Lower leg skin (tissue), 4 donors: ENCODE measurements around the gene STPG1. TPM values are rescaled to one million over a fixed set of nuclear protein-coding genes. Genes with fewer than 3 reads are reported as not detected.

ENCODE experiments used
- DNase-seq, 2 donors: peaks; one replicate each; pipeline ENCODE4 v3.0.0-alpha.2; 2019; ENCODE audit warnings: low spot score in 2 of 2
- H3K4me3 ChIP-seq: fragments of 200-600 bp; sonication (generic); 2 replicates; pipeline ENCODE4 v1.5.1; 2017; ENCODE audit warnings: mild to moderate bottlenecking, low read depth; ENCODE audit not compliant: poor library complexity, severe bottlenecking
- POLR2A ChIP-seq, 2 donors: fragments of 450-650 bp; IDR thresholded peaks; one replicate each; pipeline ENCODE4 v1.6.1; 2016 to 2017; ENCODE audit warnings: antibody characterized with exemption in 2 of 2, mild to moderate bottlenecking in 1 of 2, moderate library complexity in 1 of 2
- WGBS, 2 donors: methylation state at CpG; one replicate each; pipeline ENCODE4 v1.1.5; 2018; 5-methylcytosine and 5-hydroxymethylcytosine counted together
- intact Hi-C: fragments of 100-400 bp; cut with DNase I; formaldehyde crosslinking; loops from one replicate; pipeline ENCODE4 v1.15.0; 2023; ENCODE audit warnings: low total_unique reads
- total RNA-seq, 4 donors: library from RNA; depleted of rRNA; stranded (reverse); fragments of >200 nt; gene quantifications; one replicate each; pipeline ENCODE4 v1.1.0, GENCODE V29; 2016
- TF ChIP-seq, protein P1 (sequence below), 3 donors: fragments of 450-650 bp; IDR thresholded peaks; one replicate each; pipeline ENCODE4 v1.5.1; 2016; ENCODE audit warnings: antibody characterized with exemption in 3 of 3, mild to moderate bottlenecking in 3 of 3, moderate library complexity in 2 of 3

The STPG1 gene
- total RNA-seq, 4 donors from 2014 or later = 3.6 to 8.5 (median 6.4) TPM

DNA sequence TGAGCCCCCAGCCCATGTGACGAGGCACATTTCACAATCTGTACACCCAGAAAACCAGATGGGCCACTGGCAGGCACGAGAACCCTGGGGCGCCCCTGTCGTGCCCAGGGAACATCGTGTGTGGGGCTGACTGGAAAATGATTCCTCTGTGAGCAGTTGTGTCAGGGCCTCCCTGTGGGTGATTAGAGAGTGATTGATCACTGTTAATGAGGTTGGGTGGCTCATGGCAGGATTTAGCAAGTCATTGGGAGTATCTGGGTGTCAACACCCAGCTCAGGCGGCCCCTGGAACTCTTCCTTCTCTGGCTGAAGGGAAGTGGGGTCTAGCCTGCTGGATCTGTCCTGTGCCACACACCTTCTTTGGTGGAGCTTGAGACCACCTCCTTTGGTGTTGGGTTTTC, 88.7 kb downstream of the STPG1 start:
- 64 to 73% methylated on average over 5 to 6 of the region's 6 CpGs for WGBS, 2 donors
- intact Hi-C loops = loop anchor here (10.0 kb wide), 1 partner anchor 120 kb away; no protein-coding TSS in a partner anchor
- DNase-seq = no peak
- no peak overlapping the region for H3K4me3 ChIP-seq
- TF ChIP-seq, protein P1, sequence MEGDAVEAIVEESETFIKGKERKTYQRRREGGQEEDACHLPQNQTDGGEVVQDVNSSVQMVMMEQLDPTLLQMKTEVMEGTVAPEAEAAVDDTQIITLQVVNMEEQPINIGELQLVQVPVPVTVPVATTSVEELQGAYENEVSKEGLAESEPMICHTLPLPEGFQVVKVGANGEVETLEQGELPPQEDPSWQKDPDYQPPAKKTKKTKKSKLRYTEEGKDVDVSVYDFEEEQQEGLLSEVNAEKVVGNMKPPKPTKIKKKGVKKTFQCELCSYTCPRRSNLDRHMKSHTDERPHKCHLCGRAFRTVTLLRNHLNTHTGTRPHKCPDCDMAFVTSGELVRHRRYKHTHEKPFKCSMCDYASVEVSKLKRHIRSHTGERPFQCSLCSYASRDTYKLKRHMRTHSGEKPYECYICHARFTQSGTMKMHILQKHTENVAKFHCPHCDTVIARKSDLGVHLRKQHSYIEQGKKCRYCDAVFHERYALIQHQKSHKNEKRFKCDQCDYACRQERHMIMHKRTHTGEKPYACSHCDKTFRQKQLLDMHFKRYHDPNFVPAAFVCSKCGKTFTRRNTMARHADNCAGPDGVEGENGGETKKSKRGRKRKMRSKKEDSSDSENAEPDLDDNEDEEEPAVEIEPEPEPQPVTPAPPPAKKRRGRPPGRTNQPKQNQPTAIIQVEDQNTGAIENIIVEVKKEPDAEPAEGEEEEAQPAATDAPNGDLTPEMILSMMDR (IDR thresholded peaks at IDR 0.05) = no peak
- no peak for TF ChIP-seq POLR2A (IDR thresholded peaks at IDR 0.05)

DNA sequence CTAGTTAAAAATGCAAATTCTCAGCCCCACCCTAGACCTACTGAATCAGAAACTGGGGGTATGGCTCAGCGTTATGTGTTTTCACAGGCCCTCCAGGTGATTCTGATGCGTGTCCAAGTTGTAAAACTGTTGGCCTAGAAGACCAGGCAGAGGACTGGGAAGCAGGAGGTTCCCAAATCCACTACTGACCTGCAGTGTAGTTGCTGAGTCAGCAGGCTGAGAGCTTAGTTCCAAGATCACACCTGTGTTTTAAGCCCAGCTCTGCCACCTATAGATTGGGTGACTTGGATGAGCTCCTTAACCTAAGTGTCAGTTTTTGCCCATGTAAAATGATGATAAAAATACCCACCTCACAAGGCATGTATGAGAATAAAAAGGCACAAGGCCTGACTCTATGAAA, 90.3 kb downstream of the STPG1 start:
- TF ChIP-seq, protein P1 (IDR thresholded peaks at IDR 0.05) = no peak
- no peak for TF ChIP-seq POLR2A (IDR thresholded peaks at IDR 0.05)
- WGBS, 2 donors = 60 to 74% methylated on average over 2 of the region's 2 CpGs
- intact Hi-C loops = loop anchor here (10.0 kb wide), 1 partner anchor 118 kb away; no protein-coding TSS in a partner anchor
- no peak for DNase-seq
- H3K4me3 ChIP-seq = no peak overlapping the region

DNA sequence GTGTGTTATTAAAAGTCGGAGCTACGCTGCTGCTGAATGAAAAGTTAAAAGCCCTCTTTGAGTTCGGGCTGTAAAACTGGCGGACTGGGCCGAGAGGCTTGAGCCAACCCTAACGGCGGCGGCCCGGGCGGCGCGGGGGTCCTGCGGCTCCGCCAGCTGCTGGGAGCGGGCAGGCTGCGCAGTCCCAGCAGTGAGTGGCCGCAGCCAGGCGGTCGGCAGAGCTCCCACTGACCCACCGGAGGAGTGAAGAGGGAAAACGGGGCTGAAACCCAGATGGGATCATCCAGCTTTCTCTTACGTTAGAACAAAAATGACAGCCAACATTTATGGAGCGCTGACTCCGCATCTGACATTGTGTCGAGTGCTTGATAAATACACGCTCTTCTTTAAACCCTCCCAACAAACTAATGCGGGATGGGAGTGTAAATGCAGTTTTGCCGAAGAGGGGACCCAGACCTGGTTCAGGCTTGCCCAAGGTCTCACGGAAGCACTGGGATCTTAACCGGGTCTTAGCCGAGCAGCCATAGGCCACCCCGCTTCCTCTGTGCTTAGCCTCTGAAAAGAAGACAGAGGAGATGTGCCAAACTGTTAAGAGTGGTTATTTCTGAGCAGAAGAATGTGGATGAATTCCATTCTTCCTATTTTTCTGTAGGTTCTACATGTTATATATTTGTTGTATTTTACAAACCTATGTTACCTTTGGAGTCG, 91.0 kb downstream of the STPG1 start:
- H3K4me3 ChIP-seq = no peak overlapping the region
- no peak for DNase-seq
- TF ChIP-seq, protein P1 (IDR thresholded peaks at IDR 0.05) = no peak
- no peak for TF ChIP-seq POLR2A (IDR thresholded peaks at IDR 0.05)
- intact Hi-C loops = loop anchor here (10.0 kb wide), 1 partner anchor 118 kb away; no protein-coding TSS in a partner anchor
- WGBS, 2 donors = 13 to 21% methylated on average over 33 of the region's 33 CpGs

DNA sequence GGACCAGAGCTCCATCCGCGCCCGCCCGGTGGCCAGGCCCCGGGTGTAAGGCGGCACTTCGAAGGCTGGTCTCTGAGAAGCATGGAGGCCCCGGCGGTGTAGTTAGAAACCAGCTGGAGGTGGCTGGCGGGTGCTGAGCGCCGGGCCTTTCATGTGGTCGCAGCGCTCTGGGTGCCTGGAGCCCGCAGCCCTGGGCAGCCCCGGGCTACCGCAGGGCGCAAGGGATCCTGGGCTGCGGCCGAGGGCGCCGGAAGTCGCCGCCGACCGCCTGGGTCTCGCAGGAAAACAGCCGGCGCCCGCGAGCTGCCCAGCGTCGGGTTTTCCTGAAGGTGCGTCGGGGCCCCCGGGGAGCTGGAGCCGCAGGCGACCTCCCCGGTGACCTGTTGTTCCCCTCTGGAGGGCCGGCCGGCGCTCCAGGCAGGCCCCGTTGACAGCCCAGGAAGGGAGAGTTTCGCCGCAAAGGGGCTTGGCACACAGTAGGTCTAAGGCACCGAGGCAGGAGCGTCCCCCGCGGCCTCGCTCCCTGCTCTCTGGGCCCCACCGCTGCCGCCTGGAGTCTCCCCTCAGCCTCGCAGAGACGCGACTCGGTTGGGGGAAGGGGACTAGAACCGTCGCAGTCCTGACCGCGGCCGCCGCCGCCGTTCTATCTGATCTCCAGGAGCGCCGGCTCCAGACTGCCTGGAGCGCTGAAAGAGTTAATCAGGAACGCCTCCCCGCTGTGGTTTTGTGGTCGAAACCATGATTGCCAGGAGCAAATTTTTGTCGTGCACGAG, 91.7 kb downstream of the STPG1 start:
- intact Hi-C loops = loop anchor here (10.0 kb wide), 1 partner anchor 117 kb away; no protein-coding TSS in a partner anchor
- H3K4me3 ChIP-seq = peak overlapping the region; percentile 33
- WGBS, 2 donors = 16 to 40% methylated on average over 20 to 52 of the region's 72 CpGs
- DNase-seq = peak; percentile 50 to 89
- TF ChIP-seq, protein P1 (IDR thresholded peaks at IDR 0.05) = no peak
- no peak for TF ChIP-seq POLR2A (IDR thresholded peaks at IDR 0.05)

DNA sequence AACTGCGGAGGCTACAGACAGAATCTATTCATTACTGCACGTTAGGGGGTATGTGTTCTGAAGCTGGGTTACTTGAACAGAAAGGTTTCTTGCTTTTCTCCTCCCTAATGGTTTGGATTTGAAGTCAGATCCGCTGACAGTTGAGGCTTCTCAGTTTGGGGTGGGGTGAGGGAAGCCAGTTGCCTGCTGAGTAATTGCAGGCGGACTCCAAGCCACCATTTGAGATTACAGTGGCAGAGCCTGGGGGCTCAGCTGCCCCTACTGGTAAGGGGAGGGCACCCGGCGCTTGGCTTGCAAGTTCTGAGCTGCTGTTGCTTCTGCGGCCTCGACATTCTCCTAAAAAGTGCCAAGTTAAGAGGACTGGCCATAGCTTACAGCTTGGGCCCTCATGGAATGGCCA, 92.5 kb downstream of the STPG1 start:
- peak in 1 of 2 donors; percentile 85 for DNase-seq
- TF ChIP-seq POLR2A (IDR thresholded peaks at IDR 0.05) = no peak
- TF ChIP-seq, protein P1 (IDR thresholded peaks at IDR 0.05) = no peak
- 73 to 80% methylated on average over 8 of the region's 8 CpGs for WGBS, 2 donors
- H3K4me3 ChIP-seq = no peak overlapping the region
- intact Hi-C loops = loop anchor here (10.0 kb wide), 1 partner anchor 116 kb away; no protein-coding TSS in a partner anchor
